ENCODE measurements around the gene SAYSD1.

The SAYSD1 gene

GRCh38 chr6:39083231-39083634, 31.8 kb downstream of the SAYSD1 start:
- Histone ChIP-seq H3K4me3 (ENCODE audit: low read length) (no peak overlapping the region), H3K27me3 (ENCODE audit: insufficient read depth, low read length) (peaks cover 12% of the 10 kb centered on the region), H3K36me3 (ENCODE audit: insufficient read depth, low read length) (no peaks in the 10 kb centered on the region), H2AFZ (ENCODE audit: low read depth, low read length) (no peak overlapping the region), H3K9me3 (ENCODE audit: low read length) (no peaks in the 10 kb centered on the region), H3K4me1 (ENCODE audit: insufficient read depth, low read length) (peaks cover 2% of the 10 kb centered on the region)

DNA sequence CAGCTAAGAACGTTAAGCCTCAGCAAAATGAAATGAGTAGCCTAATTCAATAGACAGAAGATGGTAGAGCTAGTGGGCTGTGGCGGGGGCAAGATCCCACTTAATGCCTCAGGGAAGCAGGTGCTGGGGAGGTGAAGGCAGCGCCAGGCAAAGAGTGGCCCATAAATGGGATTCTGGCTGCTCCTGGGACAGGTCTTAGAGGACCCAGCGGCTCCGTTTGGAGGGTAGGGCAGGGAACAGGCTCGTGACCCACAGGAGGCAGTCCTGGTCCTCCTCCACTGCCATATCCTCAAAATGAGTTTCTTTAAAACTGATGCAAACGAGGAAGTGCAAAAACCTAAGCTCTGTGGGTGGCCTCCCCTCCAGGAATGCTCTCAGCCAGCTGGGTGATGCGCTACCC, 32.7 kb downstream of the SAYSD1 start:
- H3K36me3 ChIP-seq (ENCODE audit: insufficient read depth, low read length), result no peaks in the 10 kb centered on the region
- no peak overlapping the region for H3K4me3 ChIP-seq (ENCODE audit: low read length)
- H3K27me3 ChIP-seq (ENCODE audit: insufficient read depth, low read length), result peaks cover 12% of the 10 kb centered on the region

DNA sequence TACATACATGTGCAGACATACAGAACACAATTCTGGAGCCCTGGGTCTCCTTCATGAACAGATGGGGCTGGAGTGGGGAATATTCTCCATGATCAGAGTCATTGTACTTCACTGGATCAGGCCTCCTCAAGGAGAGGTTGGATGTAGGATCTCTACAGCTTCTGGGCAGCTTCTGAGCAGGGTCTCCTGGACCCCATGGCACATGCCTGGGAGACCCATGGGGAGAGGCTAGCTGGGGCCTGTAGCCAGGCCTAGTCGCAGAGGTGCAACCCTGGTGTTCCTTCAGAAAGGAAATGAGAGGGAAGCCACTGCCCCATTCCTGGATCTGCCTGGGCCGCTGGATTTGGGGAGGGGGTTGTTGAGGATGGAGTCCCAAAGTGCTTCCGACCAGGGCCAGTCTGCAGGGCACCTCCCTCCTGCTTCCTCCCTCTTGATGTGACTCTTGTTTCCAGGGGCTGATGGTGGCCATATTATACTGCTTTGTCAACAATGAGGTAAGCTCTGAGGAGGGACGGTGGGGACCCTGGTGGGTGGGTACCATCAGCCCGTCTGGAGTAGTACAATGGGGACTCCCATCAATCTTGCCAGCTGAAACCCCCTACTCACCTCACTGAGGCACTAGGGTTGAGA, 34.6 kb downstream of the SAYSD1 start:
- Histone ChIP-seq H2AFZ (ENCODE audit: low read depth, low read length) (no peak overlapping the region), H3K36me3 (ENCODE audit: insufficient read depth, low read length) (no peaks in the 10 kb centered on the region), H3K4me3 (ENCODE audit: low read length) (no peak overlapping the region), H3K27me3 (ENCODE audit: insufficient read depth, low read length) (peaks cover 14% of the 10 kb centered on the region), H3K9me3 (ENCODE audit: low read length) (no peaks in the 10 kb centered on the region), H3K4me1 (ENCODE audit: insufficient read depth, low read length) (peaks cover under 1% of the 10 kb centered on the region)

More for the DNA sequence above, 32.7 kb downstream of the SAYSD1 start:
- H2AFZ ChIP-seq (ENCODE audit: low read depth, low read length), result no peak overlapping the region
- no peaks in the 10 kb centered on the region for H3K4me1 ChIP-seq (ENCODE audit: insufficient read depth, low read length)
- H3K9me3 ChIP-seq (ENCODE audit: low read length), result no peaks in the 10 kb centered on the region

DNA sequence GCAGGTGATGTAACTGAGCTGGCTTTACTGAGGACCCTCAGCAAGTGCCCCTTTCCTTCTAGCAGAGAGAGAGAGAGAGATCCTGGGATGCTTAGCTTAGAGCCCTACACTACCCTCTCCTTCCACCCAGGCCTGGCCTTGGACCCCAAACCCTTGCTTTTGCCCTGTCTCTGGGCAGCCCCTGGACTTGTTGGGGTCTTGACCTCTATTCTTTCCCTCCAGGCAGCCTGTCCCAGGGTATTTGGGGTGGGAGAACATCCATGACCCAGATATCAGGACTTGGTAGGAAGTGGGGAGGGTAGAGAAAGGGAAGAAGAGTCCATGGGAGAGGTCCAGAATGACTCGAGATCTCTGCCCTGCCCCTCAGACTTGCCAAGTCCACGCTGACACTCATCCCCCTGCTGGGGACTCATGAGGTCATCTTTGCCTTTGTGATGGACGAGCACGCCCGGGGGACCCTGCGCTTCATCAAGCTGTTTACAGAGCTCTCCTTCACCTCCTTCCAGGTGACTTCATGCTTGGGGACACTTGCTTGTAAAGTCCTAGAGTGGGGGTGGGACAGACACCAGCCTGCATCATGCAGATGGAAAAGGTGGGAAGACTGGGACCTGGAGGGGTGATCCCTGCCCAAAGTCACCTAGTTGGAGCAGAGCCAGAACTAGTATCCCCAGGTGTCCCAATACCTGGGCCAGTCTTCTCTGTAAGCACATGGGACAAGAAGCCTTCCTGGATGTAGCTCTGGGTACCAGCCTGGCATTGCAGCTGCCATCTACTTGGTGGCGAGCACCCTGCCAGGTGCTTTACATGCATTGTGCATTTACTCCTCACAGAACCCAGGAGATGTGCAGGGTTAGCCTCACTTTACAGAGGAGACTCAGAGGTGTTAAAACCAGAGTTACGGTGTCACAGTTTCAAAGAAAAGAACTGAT, 35.5 kb downstream of the SAYSD1 start:
- Histone ChIP-seq H3K27me3 (ENCODE audit: insufficient read depth, low read length) (peaks cover 14% of the 10 kb centered on the region), H3K36me3 (ENCODE audit: insufficient read depth, low read length) (no peaks in the 10 kb centered on the region)

GRCh38 chr6:39078695-39079094, 36.3 kb downstream of the SAYSD1 start:
- H3K36me3 ChIP-seq (ENCODE audit: insufficient read depth, low read length), result no peaks in the 10 kb centered on the region
- H3K4me1 ChIP-seq (ENCODE audit: insufficient read depth, low read length), result peaks cover 5% of the 10 kb centered on the region
- H3K4me3 ChIP-seq (ENCODE audit: low read length), result no peak overlapping the region
- no peak overlapping the region for H2AFZ ChIP-seq (ENCODE audit: low read depth, low read length)
- H3K27me3 ChIP-seq (ENCODE audit: insufficient read depth, low read length), result peaks cover 14% of the 10 kb centered on the region
- no peaks in the 10 kb centered on the region for H3K9me3 ChIP-seq (ENCODE audit: low read length)

More for the DNA sequence above, 35.5 kb downstream of the SAYSD1 start:
- H3K9me3 ChIP-seq (ENCODE audit: low read length), result no peaks in the 10 kb centered on the region
- no peak overlapping the region for H3K4me3 ChIP-seq (ENCODE audit: low read length)
- peaks cover 5% of the 10 kb centered on the region for H3K4me1 ChIP-seq (ENCODE audit: insufficient read depth, low read length)
- H2AFZ ChIP-seq (ENCODE audit: low read depth, low read length), result no peak overlapping the region

GRCh38 chr6:39077882-39078594, 36.9 kb downstream of the SAYSD1 start:
- peaks cover 12% of the 10 kb centered on the region for H3K27me3 ChIP-seq (ENCODE audit: insufficient read depth, low read length)
- H3K4me3 ChIP-seq (ENCODE audit: low read length), result no peak overlapping the region
- H2AFZ ChIP-seq (ENCODE audit: low read depth, low read length), result no peak overlapping the region
- H3K4me1 ChIP-seq (ENCODE audit: insufficient read depth, low read length), result peaks cover 5% of the 10 kb centered on the region
- no peaks in the 10 kb centered on the region for H3K36me3 ChIP-seq (ENCODE audit: insufficient read depth, low read length)
- H3K9me3 ChIP-seq (ENCODE audit: low read length), result no peaks in the 10 kb centered on the region

DNA sequence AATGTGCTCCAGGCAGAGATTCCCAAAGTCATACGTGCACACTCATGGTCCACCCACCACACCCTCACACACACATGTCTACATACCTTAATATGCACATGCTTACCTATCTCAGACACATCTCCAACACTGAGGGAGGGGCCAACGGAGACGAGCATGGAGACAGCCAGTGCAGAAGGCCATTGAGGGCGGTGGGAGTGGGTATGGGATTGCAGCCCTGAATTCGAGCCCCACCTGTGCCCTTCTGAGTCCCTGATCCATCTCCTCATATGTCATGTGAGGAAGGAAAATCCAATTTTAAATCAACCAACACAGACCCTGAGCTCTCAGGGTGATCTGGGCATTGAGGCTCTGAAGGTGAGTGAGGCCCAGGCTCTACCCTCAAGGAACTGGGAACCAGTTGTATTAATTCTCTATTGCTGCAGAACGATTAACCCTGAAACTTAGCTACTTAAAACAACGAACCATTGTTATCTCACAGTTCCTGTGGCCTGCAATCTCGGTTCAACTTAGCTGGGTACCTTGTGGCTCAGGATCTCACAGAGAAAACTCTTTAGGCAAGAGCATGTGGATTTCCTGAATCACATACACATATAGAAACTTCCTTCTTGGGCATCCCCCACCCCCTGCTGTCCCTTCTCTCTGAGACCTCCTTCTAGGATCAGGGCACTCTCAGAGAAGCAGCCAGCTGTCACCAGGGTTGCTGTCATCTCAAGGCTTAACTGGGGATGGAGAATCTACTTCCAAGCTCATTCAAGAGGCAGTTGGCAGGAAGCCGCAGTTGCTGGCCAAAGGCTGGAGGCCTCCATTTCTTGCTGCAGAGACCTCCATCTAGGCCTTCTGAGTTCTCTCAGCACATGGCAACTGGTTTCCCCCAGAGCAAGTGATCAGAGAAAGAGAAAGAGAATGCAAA, 38.1 kb downstream of the SAYSD1 start:
- Histone ChIP-seq H3K9me3 (ENCODE audit: low read length) (no peaks in the 10 kb centered on the region), H3K36me3 (ENCODE audit: insufficient read depth, low read length) (no peaks in the 10 kb centered on the region), H3K27me3 (ENCODE audit: insufficient read depth, low read length) (peaks cover 2% of the 10 kb centered on the region), H3K4me3 (ENCODE audit: low read length) (no peak overlapping the region), H2AFZ (ENCODE audit: low read depth, low read length) (no peak overlapping the region), H3K4me1 (ENCODE audit: insufficient read depth, low read length) (peaks cover 5% of the 10 kb centered on the region)

- peaks cover 5% of the 10 kb centered on the region for H3K4me1 ChIP-seq (ENCODE audit: insufficient read depth, low read length)
- peaks cover 2% of the 10 kb centered on the region for H3K27me3 ChIP-seq (ENCODE audit: insufficient read depth, low read length)
- no peaks in the 10 kb centered on the region for H3K36me3 ChIP-seq (ENCODE audit: insufficient read depth, low read length)
- no peaks in the 10 kb centered on the region for H3K9me3 ChIP-seq (ENCODE audit: low read length)
- H2AFZ ChIP-seq (ENCODE audit: low read depth, low read length), result no peak overlapping the region
- H3K4me3 ChIP-seq (ENCODE audit: low read length), result no peak overlapping the region
Observed at GRCh38 chr6:39075807-39076622, 39.0 kb downstream of the SAYSD1 start.

DNA sequence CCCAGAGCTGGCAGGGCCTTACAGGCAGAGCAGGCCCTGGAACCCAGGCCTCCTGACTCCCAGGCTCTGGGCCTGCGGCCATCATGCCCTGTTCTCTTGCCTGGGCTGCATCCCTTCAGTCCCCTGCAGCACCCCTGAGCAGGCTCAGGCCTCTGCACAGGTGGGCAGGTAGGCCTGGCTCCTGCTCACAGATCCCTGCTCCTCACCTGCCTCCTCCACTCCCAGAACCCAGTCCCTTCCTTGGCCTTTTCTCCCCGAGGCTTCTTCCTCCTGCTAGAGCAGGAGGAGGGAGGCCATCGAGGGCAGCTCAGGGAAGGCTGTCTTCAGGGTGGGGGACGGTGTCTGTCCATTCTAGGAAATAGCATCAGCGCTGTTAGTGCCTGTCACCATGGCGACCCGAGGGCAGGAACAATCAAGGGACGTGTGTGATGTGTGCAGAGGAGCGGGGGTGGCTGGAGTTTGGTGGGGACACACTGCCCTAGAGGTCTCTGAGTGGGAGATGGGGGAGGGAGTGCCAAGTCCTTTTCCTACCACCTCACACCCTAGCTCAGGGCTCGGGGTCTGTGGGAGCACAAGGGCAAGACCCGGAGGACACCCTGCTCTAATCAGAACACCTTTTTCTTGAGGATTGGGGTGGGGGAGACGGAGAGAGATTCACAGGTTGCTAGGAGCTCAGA, 39.8 kb downstream of the SAYSD1 start:
- Histone ChIP-seq H3K4me1 (ENCODE audit: insufficient read depth, low read length) (peaks cover 5% of the 10 kb centered on the region), H3K4me3 (ENCODE audit: low read length) (no peak overlapping the region), H3K9me3 (ENCODE audit: low read length) (no peaks in the 10 kb centered on the region), H3K36me3 (ENCODE audit: insufficient read depth, low read length) (no peaks in the 10 kb centered on the region), H3K27me3 (ENCODE audit: insufficient read depth, low read length) (peaks cover 2% of the 10 kb centered on the region), H2AFZ (ENCODE audit: low read depth, low read length) (no peak overlapping the region)

GRCh38 chr6:39074486-39074885, 40.5 kb downstream of the SAYSD1 start:
- H3K4me3 ChIP-seq (ENCODE audit: low read length), result no peak overlapping the region
- no peaks in the 10 kb centered on the region for H3K9me3 ChIP-seq (ENCODE audit: low read length)

GRCh38 chr6:39073471-39074355, 41.3 kb downstream of the SAYSD1 start:
- peaks cover 2% of the 10 kb centered on the region for H3K27me3 ChIP-seq (ENCODE audit: insufficient read depth, low read length)
- H3K4me1 ChIP-seq (ENCODE audit: insufficient read depth, low read length), result peaks cover 5% of the 10 kb centered on the region
- no peak overlapping the region for H2AFZ ChIP-seq (ENCODE audit: low read depth, low read length)
- H3K36me3 ChIP-seq (ENCODE audit: insufficient read depth, low read length), result no peaks in the 10 kb centered on the region
- no peaks in the 10 kb centered on the region for H3K9me3 ChIP-seq (ENCODE audit: low read length)
- H3K4me3 ChIP-seq (ENCODE audit: low read length), result no peak overlapping the region

More at GRCh38 chr6:39074486-39074885, 40.5 kb downstream of the SAYSD1 start:
- H3K27me3 ChIP-seq (ENCODE audit: insufficient read depth, low read length), result peaks cover 2% of the 10 kb centered on the region
- no peak overlapping the region for H2AFZ ChIP-seq (ENCODE audit: low read depth, low read length)
- peaks cover 5% of the 10 kb centered on the region for H3K4me1 ChIP-seq (ENCODE audit: insufficient read depth, low read length)
- no peaks in the 10 kb centered on the region for H3K36me3 ChIP-seq (ENCODE audit: insufficient read depth, low read length)
